Brain microvascular endothelial cell (primary cell): ENCODE measurements around the gene SCAF1.

Experiments used
- DNase-seq: peaks from one replicate; pipeline ENCODE4 v3.0.0-alpha.2; 2020
- H3K27ac ChIP-seq: fragments of 250-450 bp; sonication (Bioruptor Pico); 2 replicates; pipeline ENCODE4 v1.5.1; 2020; ENCODE audit warnings: mild to moderate bottlenecking, moderate library complexity
- H3K27me3 ChIP-seq: fragments of 250-450 bp; sonication (Bioruptor Pico); replicated peaks from 2 replicates; pipeline ENCODE4 v1.5.1; 2020; ENCODE audit warnings: mild to moderate bottlenecking
- H3K36me3 ChIP-seq: fragments of 250-450 bp; sonication (Bioruptor Pico); replicated peaks from 2 replicates; pipeline ENCODE4 v1.5.1; 2020; ENCODE audit warnings: mild to moderate bottlenecking
- H3K4me3 ChIP-seq: 2 replicates; pipeline ENCODE4 v1.5.1; 2011; ENCODE audit warnings: low read depth, mild to moderate bottlenecking, control low read depth, low read length, moderate library complexity
- in situ Hi-C: cut with HindIII; loops from 2 replicates; pipeline ENCODE4 v1.10.0; 2017; ENCODE audit warnings: low sequenced_read_pairs, low pct_ligation_motif_present
- TF ChIP-seq, protein P1 (sequence below): IDR thresholded peaks from 2 replicates; pipeline ENCODE4 v1.5.1; 2011; ENCODE audit warnings: low read depth, mild to moderate bottlenecking, moderate library complexity, low read length, control low read depth, inconsistent platforms; ENCODE audit errors: missing control alignments

The SCAF1 gene

DNA sequence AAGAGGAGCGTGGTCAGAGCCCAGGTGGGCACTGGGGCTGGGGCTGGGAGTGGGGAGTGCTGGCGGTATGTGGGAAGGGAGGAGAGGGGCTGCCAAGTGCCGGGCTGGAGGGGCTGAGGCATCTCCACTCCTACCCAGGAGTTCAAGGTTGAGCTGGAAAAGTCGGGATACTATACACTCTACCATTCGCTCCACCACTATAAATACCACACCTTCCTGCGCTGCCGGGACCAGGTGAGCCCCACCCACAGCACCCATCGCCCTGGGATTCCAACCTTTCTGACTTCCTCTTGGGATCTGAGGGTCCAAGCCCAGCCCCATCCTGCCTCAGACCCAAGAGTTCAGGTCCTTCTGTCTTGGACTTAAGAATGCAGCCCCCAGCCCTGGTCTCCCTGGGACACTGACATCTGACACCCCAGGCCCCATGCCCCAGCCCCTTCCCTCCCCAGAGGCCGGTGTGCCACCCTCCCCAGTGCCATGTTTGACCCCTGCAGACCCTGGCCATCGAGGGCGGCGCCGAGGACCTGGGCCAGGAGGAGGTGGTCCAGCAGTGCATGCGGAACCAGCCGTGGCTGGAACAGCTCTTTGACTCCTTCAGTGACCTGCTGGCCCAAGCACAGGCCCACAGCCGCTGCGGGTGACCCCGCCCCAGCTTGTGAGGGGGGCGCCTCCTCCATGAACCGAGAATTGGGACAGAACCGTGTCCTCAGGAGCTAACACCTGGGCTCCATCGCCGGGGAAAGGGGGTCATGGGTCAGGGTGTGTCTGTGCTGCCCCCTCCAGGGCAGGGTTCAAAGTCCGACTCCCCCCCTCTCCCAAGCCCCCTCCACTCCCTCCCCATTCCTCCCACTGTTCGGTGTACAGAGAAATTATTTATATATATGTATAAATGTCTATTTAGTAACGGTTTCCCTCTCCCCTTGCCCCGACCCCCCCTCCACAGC, 16.8 kb upstream of the SCAF1 start:
- H3K27ac ChIP-seq = no peak overlapping the region
- H3K4me3 ChIP-seq = no peak overlapping the region
- H3K27me3 ChIP-seq = no peaks in the 10 kb centered on the region
- H3K36me3 ChIP-seq = peaks cover 20% of the 10 kb centered on the region
- in situ Hi-C loops = no loop called here
- TF ChIP-seq, protein P1, sequence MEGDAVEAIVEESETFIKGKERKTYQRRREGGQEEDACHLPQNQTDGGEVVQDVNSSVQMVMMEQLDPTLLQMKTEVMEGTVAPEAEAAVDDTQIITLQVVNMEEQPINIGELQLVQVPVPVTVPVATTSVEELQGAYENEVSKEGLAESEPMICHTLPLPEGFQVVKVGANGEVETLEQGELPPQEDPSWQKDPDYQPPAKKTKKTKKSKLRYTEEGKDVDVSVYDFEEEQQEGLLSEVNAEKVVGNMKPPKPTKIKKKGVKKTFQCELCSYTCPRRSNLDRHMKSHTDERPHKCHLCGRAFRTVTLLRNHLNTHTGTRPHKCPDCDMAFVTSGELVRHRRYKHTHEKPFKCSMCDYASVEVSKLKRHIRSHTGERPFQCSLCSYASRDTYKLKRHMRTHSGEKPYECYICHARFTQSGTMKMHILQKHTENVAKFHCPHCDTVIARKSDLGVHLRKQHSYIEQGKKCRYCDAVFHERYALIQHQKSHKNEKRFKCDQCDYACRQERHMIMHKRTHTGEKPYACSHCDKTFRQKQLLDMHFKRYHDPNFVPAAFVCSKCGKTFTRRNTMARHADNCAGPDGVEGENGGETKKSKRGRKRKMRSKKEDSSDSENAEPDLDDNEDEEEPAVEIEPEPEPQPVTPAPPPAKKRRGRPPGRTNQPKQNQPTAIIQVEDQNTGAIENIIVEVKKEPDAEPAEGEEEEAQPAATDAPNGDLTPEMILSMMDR = no peak
- DNase-seq = no peak

DNA sequence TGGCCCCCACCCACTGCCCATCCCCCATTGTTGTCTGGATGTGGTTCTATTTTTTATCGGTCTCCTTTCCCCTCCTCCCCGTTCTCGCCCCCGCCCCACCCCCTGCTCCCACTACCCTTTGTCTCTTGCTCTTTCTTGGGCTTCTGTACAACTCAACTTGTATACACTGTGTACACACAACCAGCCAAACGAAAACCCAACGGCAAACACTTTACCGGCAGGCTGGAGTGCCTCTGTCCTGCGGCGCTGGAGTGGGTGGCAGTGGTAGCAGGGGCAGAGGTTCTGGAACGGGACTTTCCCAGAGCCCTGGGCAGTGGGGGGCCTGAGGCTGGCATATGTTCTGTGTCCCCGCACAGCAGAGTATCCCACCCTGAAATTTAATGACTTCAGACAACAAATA, 15.8 kb upstream of the SCAF1 start:
- no peaks in the 10 kb centered on the region for H3K27me3 ChIP-seq
- no peak for DNase-seq
- H3K27ac ChIP-seq = no peak overlapping the region
- TF ChIP-seq, protein P1 = no peak
- no peak overlapping the region for H3K4me3 ChIP-seq
- H3K36me3 ChIP-seq = peaks cover 19% of the 10 kb centered on the region
- in situ Hi-C loops = no loop called here

DNA sequence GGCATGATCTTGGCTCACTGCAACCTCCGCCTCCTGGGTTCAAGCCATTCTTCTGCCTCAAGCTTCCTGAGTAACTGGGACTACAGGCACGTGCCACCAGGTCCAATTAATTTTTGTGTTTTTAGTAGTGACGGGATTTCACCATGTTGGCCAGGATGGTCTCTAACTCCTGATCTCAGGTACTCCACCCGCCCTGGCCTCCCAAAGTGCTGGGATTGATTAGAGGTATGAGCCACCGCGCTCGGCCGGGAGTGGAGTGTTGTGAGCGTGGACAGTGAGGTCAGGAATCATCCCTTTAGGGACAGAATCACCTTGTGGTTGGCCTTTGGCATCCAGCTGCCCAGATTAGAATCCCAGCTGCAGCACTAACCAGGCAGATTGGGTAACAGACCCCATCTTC, 12.3 kb upstream of the SCAF1 start:
- in situ Hi-C loops = no loop called here
- H3K4me3 ChIP-seq = no peak overlapping the region
- no peak for DNase-seq
- H3K27me3 ChIP-seq = no peaks in the 10 kb centered on the region
- TF ChIP-seq, protein P1 = no peak
- peaks cover 12% of the 10 kb centered on the region for H3K36me3 ChIP-seq
- H3K27ac ChIP-seq = no peak overlapping the region

DNA sequence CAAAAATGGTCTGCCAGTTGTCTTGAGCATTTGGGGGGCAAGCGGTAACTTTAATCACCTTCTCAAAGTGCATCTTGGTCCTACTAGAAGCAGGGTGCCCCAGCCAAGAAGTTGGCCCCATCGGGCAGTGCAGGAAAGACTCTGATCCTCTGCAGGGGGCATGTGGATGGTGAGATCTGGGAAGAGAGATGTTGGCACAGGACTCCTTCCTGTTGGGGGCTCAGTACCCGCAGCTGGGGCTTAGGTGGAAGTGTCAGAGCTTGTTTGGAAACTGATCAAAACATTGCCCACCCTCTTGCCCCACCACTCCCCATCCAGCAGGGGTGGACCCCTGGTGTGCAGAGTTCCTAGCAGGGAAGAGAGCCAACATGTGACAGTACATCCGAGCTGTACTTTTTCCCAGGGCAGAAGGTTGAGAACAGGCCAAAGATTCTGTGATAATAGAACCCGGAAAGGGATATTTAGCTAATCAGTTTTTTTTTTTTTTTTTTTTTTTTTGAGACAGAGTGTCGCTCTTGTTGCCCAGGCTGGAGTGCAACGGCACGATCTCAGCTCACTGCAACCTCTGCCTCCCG, 10.9 kb upstream of the SCAF1 start:
- Histone ChIP-seq H3K4me3 (no peak overlapping the region), H3K27ac (no peak overlapping the region), H3K36me3 (peaks cover 12% of the 10 kb centered on the region), H3K27me3 (no peaks in the 10 kb centered on the region)
- no peak for DNase-seq
- TF ChIP-seq, protein P1 = no peak
- in situ Hi-C loops = no loop called here

DNA sequence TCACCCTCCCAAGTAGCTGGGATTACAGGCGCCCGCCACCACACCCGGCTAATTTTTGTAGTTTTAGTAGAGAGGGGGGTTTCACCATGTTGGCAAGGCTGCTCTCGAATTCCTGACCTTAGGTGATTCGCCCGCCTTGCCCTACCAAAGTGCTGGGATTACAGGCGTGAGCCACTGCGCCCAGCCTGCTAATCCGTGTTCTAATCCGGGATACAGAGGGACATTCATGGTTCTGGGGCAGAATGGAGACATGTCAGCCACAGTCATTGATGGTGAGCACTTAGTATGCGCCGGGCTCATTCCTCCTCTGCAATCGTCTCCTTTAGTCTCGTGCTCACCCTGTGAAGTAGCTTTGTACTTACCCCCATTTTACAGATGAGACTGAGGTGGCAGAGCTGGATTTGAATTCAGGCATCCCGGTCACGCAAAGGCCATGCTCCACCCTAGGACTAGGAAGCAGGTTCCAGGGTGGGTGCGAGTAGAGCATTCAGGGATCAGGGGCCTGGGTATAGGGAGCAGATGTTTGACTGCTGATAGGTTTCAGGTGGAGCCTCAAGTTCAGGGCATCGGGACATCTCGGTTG, 10.3 kb upstream of the SCAF1 start:
- Histone ChIP-seq H3K27ac (no peak overlapping the region), H3K36me3 (peaks cover 8% of the 10 kb centered on the region), H3K27me3 (no peaks in the 10 kb centered on the region), H3K4me3 (no peak overlapping the region)
- DNase-seq = no peak
- TF ChIP-seq, protein P1 = no peak
- in situ Hi-C loops = no loop called here
